H1 (cell line): Measurements from ENCODE around the gene GATA5. TPM values are rescaled to one million over a fixed set of nuclear protein-coding genes. Genes with fewer than 3 reads are reported as not detected.

ENCODE experiments used
- CTCF ChIA-PET: fragments of 300-600 bp; sonication (Branson Sonifier 250); formaldehyde crosslinking; loops from one replicate; lab custom pipeline; 2021; ENCODE audit not compliant: partially characterized antibody; lab: Charles Lee
- POLR2A ChIA-PET: fragments of 300-600 bp; sonication (Branson Sonifier 250); formaldehyde crosslinking; loops from one replicate; lab custom pipeline; 2021; ENCODE audit warnings: inconsistent platforms; ENCODE audit not compliant: partially characterized antibody; lab: Charles Lee
- DNase-seq, 2 experiments: peaks; one replicate each; pipeline versions ENCODE4 v3.0.0 to v3.0.0-alpha.2; 2010 to 2022; ENCODE audit warnings: low spot score in 2 of 2, low read depth in 1 of 2, mixed read lengths in 1 of 2
- FAIRE-seq: peaks from 2 replicates; lab custom pipeline; 2011; peaks lifted over from hg19 to GRCh38; lab: Jason Lieb, UNC
- H2AFZ ChIP-seq: 2 replicates; pipeline ENCODE4 v1.8.1; 2012; ENCODE audit warnings: low read length, inconsistent platforms
- H2AK5ac ChIP-seq: 2 replicates; pipeline ENCODE4 v1.6.1; 2013; ENCODE audit warnings: low read depth, low read length
- H2BK120ac ChIP-seq: replicated peaks from 2 replicates; pipeline ENCODE3; 2013; ENCODE audit warnings: low read depth, low read length, inconsistent platforms
- H2BK12ac ChIP-seq: 2 replicates; pipeline ENCODE4 v1.6.1; 2013; ENCODE audit warnings: low read depth, low read length
- H2BK15ac ChIP-seq: 2 replicates; pipeline ENCODE4 v1.6.1; 2013; ENCODE audit warnings: low read length
- H2BK20ac ChIP-seq: 2 replicates; pipeline ENCODE4 v1.6.1; 2013; ENCODE audit warnings: low read length
- H2BK5ac ChIP-seq: 2 replicates; pipeline ENCODE4 v1.6.1; 2013; ENCODE audit warnings: low read depth, low read length
- H3K14ac ChIP-seq: 2 replicates; pipeline ENCODE4 v1.6.1; 2013; ENCODE audit warnings: inconsistent platforms; ENCODE audit not compliant: insufficient read length
- H3K18ac ChIP-seq: 2 replicates; pipeline ENCODE4 v1.6.1; 2013; ENCODE audit warnings: low read length; ENCODE audit errors: extremely low read depth
- H3K23ac ChIP-seq: 2 replicates; pipeline ENCODE4 v1.6.1; 2013; ENCODE audit warnings: inconsistent platforms; ENCODE audit not compliant: insufficient read length
- H3K23me2 ChIP-seq: 2 replicates; pipeline ENCODE4 v1.6.1; 2013; ENCODE audit warnings: low read depth, low read length
- H3K27ac ChIP-seq: 2 replicates; pipeline ENCODE4 v1.6.1; 2011; ENCODE audit warnings: low read depth, low read length, inconsistent platforms
- H3K27me3 ChIP-seq, 4 experiments: replicated peaks in 1 of 4; 1 replicate in 1 of 4; 2 replicates in 3 of 4; pipeline versions ENCODE4 v1.6.1 to v1.8.1; 2011 to 2013; ENCODE audit warnings: low read length in 3 of 4, mild to moderate bottlenecking in 3 of 4, inconsistent platforms in 2 of 4, mixed read lengths in 2 of 4, moderate library complexity in 1 of 4; ENCODE audit not compliant: control insufficient read depth in 3 of 4, insufficient read depth in 3 of 4; ENCODE audit errors: extremely low read depth in 1 of 4
- H3K36me3 ChIP-seq, 4 experiments: 2 replicates each; pipeline versions ENCODE4 v1.6.1 to v1.8.1; 2011 to 2013; ENCODE audit warnings: mild to moderate bottlenecking in 4 of 4, low read length in 3 of 4, moderate library complexity in 2 of 4, control low read depth in 1 of 4, inconsistent platforms in 1 of 4; ENCODE audit not compliant: insufficient read depth in 4 of 4, control insufficient read depth in 2 of 4
- H3K4ac ChIP-seq: replicated peaks from 2 replicates; pipeline ENCODE3; 2013; ENCODE audit warnings: low read length, low read depth, mixed read lengths, inconsistent platforms; ENCODE audit not compliant: insufficient read length
- H3K4me1 ChIP-seq, 4 experiments: replicated peaks in 1 of 4; 1 replicate in 1 of 4; 2 replicates in 3 of 4; pipeline versions ENCODE4 v1.6.1 to v1.8.1; 2011 to 2013; ENCODE audit warnings: low read length in 3 of 4, inconsistent platforms in 2 of 4, mixed read lengths in 1 of 4; ENCODE audit not compliant: insufficient read depth in 4 of 4, control insufficient read depth in 3 of 4
- H3K4me2 ChIP-seq, 2 experiments: 2 replicates each; pipeline versions ENCODE4 v1.6.1 to v1.8.1; 2011 to 2013; ENCODE audit warnings: low read depth in 2 of 2, low read length in 2 of 2, control low read depth in 1 of 2, inconsistent platforms in 1 of 2, mild to moderate bottlenecking in 1 of 2; ENCODE audit not compliant: insufficient read depth in 1 of 2
- H3K4me3 ChIP-seq, 4 experiments: fragments of 200-600, 300-600 bp in 1 of 4; sonication (generic), shearing (Covaris generic), sonication (Bioruptor Twin) in 1 of 4; 2 replicates each; pipeline versions ENCODE4 v1.5.1 to v1.8.1; 2011 to 2016; ENCODE audit warnings: low read length in 4 of 4, low read depth in 3 of 4, control low read depth in 2 of 4, inconsistent platforms in 2 of 4, mild to moderate bottlenecking in 2 of 4, mixed read lengths in 1 of 4, moderate library complexity in 1 of 4; ENCODE audit not compliant: insufficient read depth in 2 of 4; ENCODE audit errors: extremely low read depth in 1 of 4
- H3K56ac ChIP-seq: replicated peaks from 2 replicates; pipeline ENCODE3; 2013; ENCODE audit warnings: low read depth, mild to moderate bottlenecking, mixed read lengths, low read length, inconsistent platforms; ENCODE audit not compliant: insufficient read length
- H3K79me1 ChIP-seq: 2 replicates; pipeline ENCODE4 v1.6.1; 2013; ENCODE audit warnings: low read depth, low read length, control low read depth
- H3K79me2 ChIP-seq, 2 experiments: 2 replicates each; pipeline versions ENCODE4 v1.6.1 to v1.8.1; 2012 to 2013; ENCODE audit warnings: low read length in 2 of 2, mild to moderate bottlenecking in 2 of 2, inconsistent platforms in 1 of 2; ENCODE audit not compliant: insufficient read depth in 2 of 2, control insufficient read depth in 1 of 2
- H3K9ac ChIP-seq, 4 experiments: replicated peaks in 1 of 4; 1 replicate in 1 of 4; 2 replicates in 3 of 4; pipeline versions ENCODE4 v1.6.1 to v1.8.1; 2011 to 2013; ENCODE audit warnings: low read depth in 3 of 4, low read length in 3 of 4, control low read depth in 2 of 4, mild to moderate bottlenecking in 2 of 4, moderate library complexity in 2 of 4, inconsistent platforms in 1 of 4; ENCODE audit errors: extremely low read depth in 1 of 4
- H3K9me3 ChIP-seq, 2 experiments: 2 replicates each; pipeline versions ENCODE4 v1.6.1 to v1.8.1; 2012 to 2013; ENCODE audit warnings: mild to moderate bottlenecking in 2 of 2, moderate library complexity in 2 of 2, control low read depth in 1 of 2, inconsistent platforms in 1 of 2, low read depth in 1 of 2, low read length in 1 of 2, mixed read lengths in 1 of 2; ENCODE audit not compliant: insufficient read depth in 2 of 2
- H4K20me1 ChIP-seq, 2 experiments: replicated peaks in 1 of 2; 2 replicates each; pipeline versions ENCODE3 to v1.8.1; 2011 to 2013; ENCODE audit warnings: inconsistent platforms in 2 of 2, low read length in 2 of 2, mild to moderate bottlenecking in 1 of 2; ENCODE audit not compliant: insufficient read depth in 2 of 2, control insufficient read depth in 1 of 2
- H4K5ac ChIP-seq: 2 replicates; pipeline ENCODE4 v1.6.1; 2013; ENCODE audit warnings: low read length, low read depth, mixed read lengths, inconsistent platforms; ENCODE audit not compliant: insufficient read length
- H4K8ac ChIP-seq: 2 replicates; pipeline ENCODE4 v1.8.0; 2013; ENCODE audit warnings: mild to moderate bottlenecking, moderate library complexity, low read length, inconsistent platforms; ENCODE audit not compliant: insufficient read depth; ENCODE audit errors: extremely low read depth
- H4K91ac ChIP-seq: replicated peaks from 2 replicates; pipeline ENCODE3; 2013; ENCODE audit warnings: low read length, mixed read lengths, inconsistent platforms; ENCODE audit not compliant: insufficient read length
- CTBP2 ChIP-seq: IDR thresholded peaks from 2 replicates; pipeline ENCODE4 v1.7.0; 2011; ENCODE audit warnings: borderline replicate concordance, mild to moderate bottlenecking, moderate library complexity, mixed read lengths, low read length; ENCODE audit not compliant: insufficient read depth, insufficient read length
- E2F6 ChIP-seq: IDR thresholded peaks from 2 replicates; pipeline ENCODE4 v1.6.1; 2012; ENCODE audit warnings: inconsistent platforms
- JUND ChIP-seq: IDR thresholded peaks from 2 replicates; pipeline ENCODE4 v1.6.1; 2011; ENCODE audit warnings: mild to moderate bottlenecking, improper control_type of control experiment, low read length
- NANOG ChIP-seq: IDR thresholded peaks from 2 replicates; pipeline ENCODE4 v1.6.1; 2011; ENCODE audit warnings: low read length, low read depth, mild to moderate bottlenecking, inconsistent platforms; ENCODE audit not compliant: insufficient read depth, poor library complexity, severe bottlenecking
- PHF8 ChIP-seq: fragments of 200-600 bp; sonication (generic); conservative IDR thresholded peaks from 2 replicates; pipeline ENCODE4 v1.7.1; 2012; ENCODE audit warnings: low read depth, mild to moderate bottlenecking, inconsistent platforms, low read length, moderate library complexity
- POU5F1 ChIP-seq: IDR thresholded peaks from 2 replicates; pipeline ENCODE4 v1.6.1; 2011; ENCODE audit warnings: low read depth, mild to moderate bottlenecking, low read length, moderate library complexity
- RXRA ChIP-seq: IDR thresholded peaks from 2 replicates; pipeline ENCODE4 v1.6.1; 2011; ENCODE audit warnings: low read depth, mild to moderate bottlenecking, low read length, moderate library complexity; ENCODE audit not compliant: insufficient read depth
- SIN3A ChIP-seq, 2 experiments: IDR thresholded peaks in 1 of 2; conservative IDR thresholded peaks in 1 of 2; 2 replicates each; pipeline ENCODE4 v1.6.1; 2011 to 2012; ENCODE audit warnings: low read length in 2 of 2, improper control_type of control experiment in 1 of 2, low read depth in 1 of 2, mild to moderate bottlenecking in 1 of 2
- SP2 ChIP-seq: IDR thresholded peaks from 2 replicates; pipeline ENCODE4 v1.6.1; 2012; ENCODE audit warnings: mild to moderate bottlenecking, low read length, inconsistent platforms
- SP4 ChIP-seq: IDR thresholded peaks from 2 replicates; pipeline ENCODE4 v1.6.1; 2012; ENCODE audit warnings: low read length, inconsistent platforms
- ZNF274 ChIP-seq: IDR thresholded peaks from 2 replicates; pipeline ENCODE4 v1.7.0; 2012; ENCODE audit warnings: low read length, borderline replicate concordance; ENCODE audit errors: extremely low read depth
- WGBS, 2 experiments: shearing (Covaris generic) in 1 of 2; methylation state at CpG; one replicate each; pipeline versions ENCODE4 v1.1.6 to v1.1.7; 2013 to 2015; ENCODE audit warnings: low lambda C conversion rate in 2 of 2, mixed read lengths in 2 of 2, inconsistent platforms in 1 of 2, low coverage in 1 of 2, missing lambda C conversion rate in 1 of 2; ENCODE audit not compliant: insufficient replicate concordance in 2 of 2, insufficient coverage in 1 of 2, insufficient read length in 1 of 2; ENCODE audit errors: extremely low coverage in 1 of 2, missing lambda C conversion rate in 1 of 2; 5-methylcytosine and 5-hydroxymethylcytosine counted together
- polyA plus RNA-seq, 7 experiments: library from polyadenylated mRNA; depleted of rRNA in 3 of 7; stranded (reverse) in 5 of 7; unstranded in 2 of 7; fragments of >200 nt in 5 of 7; fragments of 200-250 nt in 2 of 7; gene quantifications; 1 replicate in 5 of 7; 2 replicates in 1 of 7; 4 replicates in 1 of 7; pipeline versions ENCODE4 v1.2.1 to v1.2.3, GENCODE V29; 2011 to 2013; ENCODE audit warnings: missing spikeins in 2 of 7, mixed read lengths in 2 of 7
- total RNA-seq: library from RNA; stranded (reverse); fragmentation: NEBNext Ultra II Directional; extraction: Animal tissue kit (Norgen Biotek cat#: 25700); gene quantifications from 2 replicates; pipeline ENCODE4 v1.2.1, GENCODE V29; 2021

The GATA5 gene
- total and polyA plus RNA-seq, 2 of the 8 experiments (the other 6 are each of a cell fraction or from before 2014, with no cell fraction given): 0.08 to 0.11 TPM

- CTCF ChIA-PET: interaction anchor here (1.2 to 1.6 kb wide), 3 partner anchors 11 to 117 kb away, joined by 3 to 4 read pairs (median 4); no protein-coding TSS in a partner anchor
- peaks cover 0 to 5% of the 10 kb centered on the region in 2 experiments for H4K20me1 ChIP-seq
- TF ChIP-seq ZNF274 (no peak), RXRA (no peak), E2F6 (no peak), JUND (no peak), SIN3A (conservative IDR thresholded peaks at IDR 0.05 in 1 of 2, IDR thresholded peaks at IDR 0.05 in 1 of 2; ENCODE audit: low read depth in 1 of 2, low read length in 2 of 2) (no peak), NANOG (no peak), SP2 (no peak), POU5F1 (no peak), SP4 (no peak), PHF8 (no peak), CTBP2 (no peak)
These were observed 9.6 kb downstream of the GATA5 start for GRCh38 chr20:62466072-62466760.

More at GRCh38 chr20:62466072-62466760, 9.6 kb downstream of the GATA5 start:
- Histone ChIP-seq H2BK12ac (no peak overlapping the region), H2BK15ac (no peak overlapping the region), H3K4me1 (no peaks in the 10 kb centered on the region; a peak in 2 of 7 replicates), H3K4ac (no peak overlapping the region), H2AFZ (no peak overlapping the region), H3K27me3 (peaks cover 0 to 4% (median 1%) of the 10 kb centered on the region in 4 experiments; a peak in 2 of 7 replicates), H3K9ac (no peak overlapping the region), H3K79me1 (no peaks in the 10 kb centered on the region), H3K27ac (no peak overlapping the region), H3K14ac (no peak overlapping the region), H3K23me2 (no peaks in the 10 kb centered on the region), H4K8ac (peak overlapping the region; percentile 15; the same call in 1 of the 2 replicates), H2BK120ac (no peak overlapping the region), H2AK5ac (no peak overlapping the region), H3K18ac (no peak overlapping the region), H3K36me3 (no peaks in the 10 kb centered on the region), H3K23ac (no peak overlapping the region), H4K91ac (no peak overlapping the region), H4K5ac (no peak overlapping the region), H3K56ac (no peak overlapping the region), H3K4me2 (no peak overlapping the region), H3K4me3 (no peak overlapping the region), H2BK20ac (no peak overlapping the region), H3K79me2 (no peaks in the 10 kb centered on the region), H2BK5ac (no peak overlapping the region), H3K9me3 (no peaks in the 10 kb centered on the region)
- POLR2A ChIA-PET: no interaction called here
- WGBS, 2 experiments: 89% methylated on average over 37 of the region's 48 CpGs; no CpG with 5 or more reads in 1 of the 2 experiments
- FAIRE-seq (no peak), DNase-seq (no peak)
